Adrenal gland (tissue), 12 donors: Measurements from ENCODE around the gene FAM25A. TPM values are rescaled to one million over a fixed set of nuclear protein-coding genes. Genes with fewer than 3 reads are reported as not detected.
"Not testable (repeated sequence)": the region's sequence is repeated elsewhere in the genome, so short reads cannot be mapped to it uniquely, and the experiment has no call there.

ENCODE experiments used
- DNase-seq, 7 donors: peaks; one replicate each; pipeline ENCODE4 v3.0.0-alpha.2; 2019 to 2020
- H3K27ac ChIP-seq, 5 donors: fragments of 200-600 bp; sonication (generic) in 4 of 5; 1 replicate in 3 of 5; 2 replicates in 2 of 5; pipeline versions ENCODE4 v1.5.1 to v1.8.0; 2016 to 2020; ENCODE audit warnings: mild to moderate bottlenecking in 1 of 5
- H3K27me3 ChIP-seq: fragments of 200-600 bp; 2 replicates; pipeline ENCODE4 v1.8.0; 2021
- H3K36me3 ChIP-seq, 2 donors: fragments of 200-600 bp; replicated peaks in 1 of 2; 1 replicate in 1 of 2; 2 replicates in 1 of 2; pipeline versions ENCODE4 v1.5.1 to v1.8.0; 2018 to 2022
- H3K4me1 ChIP-seq, 2 donors: fragments of 200-600 bp; replicated peaks in 1 of 2; 1 replicate in 1 of 2; 2 replicates in 1 of 2; pipeline versions ENCODE4 v1.5.1 to v1.8.0; 2018 to 2021
- H3K4me3 ChIP-seq, 4 donors: fragments of 200-600 bp; sonication (generic) in 3 of 4; one replicate each; pipeline ENCODE4 v1.5.1; 2016 to 2018
- H3K9me3 ChIP-seq, 3 donors: fragments of 200-600 bp; sonication (generic) in 1 of 3; replicated peaks in 1 of 3; 1 replicate in 2 of 3; 2 replicates in 1 of 3; pipeline versions ENCODE4 v1.5.1 to v1.8.0; 2016 to 2021
- POLR2A ChIP-seq, 2 donors: fragments of 450-650 bp; IDR thresholded peaks; one replicate each; pipeline ENCODE4 v1.6.1; 2017; ENCODE audit warnings: antibody characterized with exemption in 2 of 2, mild to moderate bottlenecking in 2 of 2, moderate library complexity in 1 of 2
- WGBS, 4 donors: extraction: QIAGEN DNeasy Blood & Tissue Kit in 2 of 4; methylation state at CpG; one replicate each; pipeline versions ENCODE4 v1.1.5 to v1.1.7; 2013 to 2017; 5-methylcytosine and 5-hydroxymethylcytosine counted together
- intact Hi-C, 2 donors: fragments of 100-400 bp; cut with DNase I; formaldehyde crosslinking; loops; one replicate each; pipeline versions ENCODE4 v1.14.1 to v1.15.0; 2022 to 2023
- polyA plus RNA-seq, 3 donors: library from polyadenylated mRNA; stranded (reverse); fragments of 200-250 nt in 2 of 3; fragments of 350-450 nt in 1 of 3; fragmentation: Illumina TruSeq in 1 of 3; extraction: RNeasy Lipid Tissue Mini Kit (QIAGEN cat#74804) in 1 of 3; gene quantifications; one replicate each; pipeline ENCODE4 v1.2.3, GENCODE V29; 2013 to 2014
- total RNA-seq, 9 donors: library from RNA; depleted of rRNA in 4 of 9; stranded (reverse); fragments of >200 nt in 4 of 9; fragments of 120-200 nt in 1 of 9; fragmentation: NEBNext Ultra II Directional in 1 of 9; extraction: Animal tissue kit (Norgen Biotek cat#: 25700) in 1 of 9; gene quantifications; one replicate each; pipeline versions ENCODE4 v1.1.0 to v1.2.4, GENCODE V29; 2013 to 2023
- donor health status: healthy with polysubstance abuse.
- donor health status: Bipolar disorder and iron deficiency.
- donor health status: DM: yes; HTN: yes; CAD: no.
- donor health status: DM: no; HTN: no; CAD: no.
- donor health status: DM: no; HTN: no; CAD: no.
- donor health status: DM: yes; HTN: yes; CAD: no.

The FAM25A gene
- total and polyA plus RNA-seq, 12 donors: 1.2 to 36.6 (median 4.9) TPM; not detected in 6

DNA sequence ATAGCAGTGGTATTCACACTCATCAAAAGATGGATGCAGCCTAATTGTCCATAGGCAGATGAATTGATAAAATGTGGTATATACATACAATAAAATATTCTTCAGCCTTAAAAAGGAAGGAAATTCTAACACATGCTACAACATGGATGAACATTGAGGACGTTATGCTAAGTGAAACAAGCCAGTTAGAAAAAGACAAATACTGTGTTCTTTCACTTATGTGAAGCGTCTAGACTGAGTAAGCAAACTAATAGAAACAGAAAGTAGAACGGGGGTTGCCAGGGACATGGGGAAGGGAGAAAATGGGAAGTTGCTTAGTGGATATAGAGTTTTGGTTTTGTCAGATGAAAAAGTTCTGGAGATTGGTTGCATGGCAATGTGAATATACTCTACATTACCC is 6.6 kb upstream of the FAM25A start:
- H3K27me3 ChIP-seq, H3K36me3 ChIP-seq, intact Hi-C loops, H3K4me3 ChIP-seq, H3K4me1 ChIP-seq, H3K27ac ChIP-seq, DNase-seq, H3K9me3 ChIP-seq: not testable (repeated sequence)
- 16 to 55% (median 48%) methylated on average over 3 of the region's 3 CpGs for WGBS, 4 donors

DNA sequence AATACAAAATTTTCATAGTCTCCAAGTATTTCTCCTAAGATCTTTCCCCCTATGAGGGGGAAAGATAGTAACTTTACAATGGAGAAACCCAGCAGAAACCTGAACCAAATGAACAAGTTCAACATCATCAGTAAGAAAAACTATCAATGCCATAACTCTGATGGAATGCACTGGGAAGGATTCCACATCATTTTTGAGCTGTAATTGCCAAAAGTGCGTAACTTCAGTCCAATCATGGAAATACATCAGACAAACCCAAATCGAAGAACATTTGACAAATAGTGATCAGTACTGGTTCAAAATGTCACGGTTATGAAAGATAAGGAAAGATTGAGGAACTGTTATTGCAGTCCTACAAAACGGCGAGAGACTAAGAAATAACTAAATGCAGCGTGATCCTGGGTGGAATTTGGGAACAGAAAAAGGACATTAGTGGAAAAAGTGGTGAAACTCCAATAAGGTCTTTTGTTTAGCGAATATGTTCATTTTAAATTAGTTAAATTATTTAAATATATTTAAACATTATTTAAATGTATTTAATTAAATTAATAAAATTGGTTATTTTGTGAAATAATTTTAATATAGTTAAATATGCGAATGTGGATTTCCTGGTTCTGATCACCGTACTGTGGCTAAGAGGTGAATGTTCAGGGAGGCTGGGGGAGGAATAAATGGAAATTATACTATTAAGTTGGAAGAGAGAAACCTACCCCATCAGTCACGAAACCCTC is 4.9 kb upstream of the FAM25A start:
- H3K9me3 ChIP-seq, H3K4me1 ChIP-seq, DNase-seq, H3K36me3 ChIP-seq, H3K4me3 ChIP-seq, H3K27me3 ChIP-seq, intact Hi-C loops, H3K27ac ChIP-seq: not testable (repeated sequence)
- WGBS, 4 donors: 60 to 73% (median 66%) methylated on average over 9 to 10 of the region's 10 CpGs

DNA sequence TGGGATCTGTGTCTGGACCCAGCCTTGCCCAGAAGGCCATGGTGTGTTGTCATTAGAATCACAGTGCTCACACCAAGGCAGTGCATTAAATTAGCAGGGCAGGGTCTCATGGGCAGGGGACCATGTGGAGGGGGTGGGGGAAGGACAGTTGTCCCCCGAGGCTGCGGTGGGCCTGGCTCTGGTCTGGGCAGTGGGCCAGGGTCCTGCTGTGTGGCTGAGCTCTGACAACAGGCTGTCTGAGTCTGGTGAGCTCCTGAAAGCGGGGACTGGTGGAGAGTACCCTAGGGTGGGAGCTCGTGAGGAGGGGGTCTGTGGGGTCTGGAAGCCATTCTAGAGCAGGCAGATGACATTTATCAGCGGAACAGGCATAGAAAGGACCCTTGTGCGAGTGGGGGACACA is 2.0 kb upstream of the FAM25A start:
- intact Hi-C loops, H3K4me1 ChIP-seq, H3K27me3 ChIP-seq, H3K4me3 ChIP-seq, H3K36me3 ChIP-seq, H3K9me3 ChIP-seq: not testable (repeated sequence)
- peak overlapping the region in 3 of 5 donors; percentile 57 to 76 (median 70) for H3K27ac ChIP-seq
- DNase-seq: peak in 1 of 7 donors; percentile 35
- 73 to 83% (median 75%) methylated on average over 6 of the region's 6 CpGs for WGBS, 4 donors

DNA sequence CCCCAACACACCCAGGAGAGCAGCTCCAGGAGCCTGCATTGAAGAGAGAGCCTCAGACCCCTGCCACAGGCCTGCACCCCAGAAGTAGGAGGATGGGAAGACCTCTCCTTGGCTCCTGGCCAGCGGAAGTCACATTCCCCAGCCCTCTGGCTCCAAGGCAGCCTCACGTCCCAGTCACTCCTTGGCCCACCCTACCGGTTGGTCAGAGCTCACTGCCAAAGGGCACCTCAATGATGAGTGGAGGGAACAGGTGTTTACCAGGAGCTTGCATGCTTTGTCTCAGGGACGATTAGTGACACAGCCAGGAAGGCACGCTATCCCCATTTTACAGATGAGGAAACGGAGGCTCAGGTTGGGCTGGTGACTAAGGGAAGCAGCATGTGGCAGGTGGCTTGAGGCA is 1.0 kb upstream of the FAM25A start:
- H3K4me1 ChIP-seq, H3K9me3 ChIP-seq, H3K4me3 ChIP-seq, intact Hi-C loops, DNase-seq, H3K36me3 ChIP-seq, H3K27me3 ChIP-seq, H3K27ac ChIP-seq: not testable (repeated sequence)
- 82 to 87% methylated on average over 6 of the region's 6 CpGs; no CpG with 5 or more reads in 2 of the 4 donors for WGBS, 4 donors

DNA sequence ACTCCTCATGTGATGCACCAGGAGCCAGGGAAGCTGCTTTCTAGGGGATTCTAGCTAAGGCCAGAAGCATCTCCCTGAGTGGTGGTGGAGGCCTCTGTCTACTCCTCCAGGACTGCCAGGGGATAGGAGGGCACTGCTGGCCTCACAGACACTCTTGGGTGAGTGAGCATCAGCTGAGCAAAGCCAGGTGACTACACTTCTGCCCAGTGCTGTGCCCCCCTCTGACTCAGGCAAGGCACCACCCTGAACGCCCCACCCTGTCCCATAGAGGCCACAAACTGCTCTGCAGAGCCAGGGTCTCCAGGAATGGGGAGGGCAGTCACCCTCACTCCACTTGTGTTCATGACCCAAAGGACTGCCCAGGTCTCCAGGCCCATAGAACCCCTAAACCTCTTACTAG is 590 bp upstream of the FAM25A start:
- H3K27me3 ChIP-seq, H3K4me1 ChIP-seq, intact Hi-C loops, DNase-seq, H3K9me3 ChIP-seq, H3K4me3 ChIP-seq, H3K36me3 ChIP-seq, H3K27ac ChIP-seq: not testable (repeated sequence)
- WGBS, 4 donors: 88 to 100% methylated on average over 1 of the region's 1 CpG; no CpG with 5 or more reads in 2 of the 4 donors

DNA sequence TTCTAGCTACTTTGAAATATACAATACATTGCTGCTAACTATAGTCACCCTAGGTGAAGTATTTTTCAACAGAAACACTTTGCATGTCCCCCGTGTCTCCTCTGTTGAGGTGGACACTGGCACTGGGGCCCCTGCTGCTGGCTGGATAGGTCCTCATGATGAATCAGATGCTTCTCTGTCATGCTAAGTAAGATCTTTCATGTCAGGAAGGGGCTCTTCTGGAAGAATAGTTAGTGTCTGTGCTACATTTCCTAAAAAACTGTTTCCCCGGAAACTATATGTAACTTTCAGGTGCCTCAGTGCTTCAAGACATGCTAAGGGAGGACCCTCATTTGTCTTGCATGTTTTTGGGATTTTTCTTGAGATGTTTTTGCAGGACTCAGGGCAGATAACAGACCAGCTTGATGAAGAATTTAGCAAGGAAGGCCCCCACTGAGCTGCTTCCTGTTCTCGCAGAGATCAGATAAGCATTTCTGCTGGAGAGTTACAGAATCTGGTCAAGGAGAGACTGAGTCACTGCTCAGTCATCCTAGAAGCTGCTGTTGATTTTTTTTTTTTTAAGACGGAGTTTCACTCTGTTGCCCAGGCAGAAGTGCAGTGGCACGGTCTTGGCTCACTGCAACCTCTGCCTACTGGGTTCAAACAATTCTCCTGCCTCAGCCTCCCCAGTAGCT is 5.3 kb downstream of the FAM25A start:
- peak overlapping the region in 4 of 5 donors; percentile 62 to 86 (median 80) for H3K27ac ChIP-seq
- DNase-seq: peak in 5 of 7 donors; percentile 28 to 62 (median 56)
- H3K27me3 ChIP-seq, H3K4me3 ChIP-seq, H3K4me1 ChIP-seq, H3K9me3 ChIP-seq, H3K36me3 ChIP-seq, intact Hi-C loops: not testable (repeated sequence)
- peak in 1 of 2 donors; percentile 10 for TF ChIP-seq POLR2A (IDR thresholded peaks at IDR 0.05)
- WGBS, 4 donors: 15 to 36% (median 27%) methylated on average over 5 of the region's 5 CpGs

DNA sequence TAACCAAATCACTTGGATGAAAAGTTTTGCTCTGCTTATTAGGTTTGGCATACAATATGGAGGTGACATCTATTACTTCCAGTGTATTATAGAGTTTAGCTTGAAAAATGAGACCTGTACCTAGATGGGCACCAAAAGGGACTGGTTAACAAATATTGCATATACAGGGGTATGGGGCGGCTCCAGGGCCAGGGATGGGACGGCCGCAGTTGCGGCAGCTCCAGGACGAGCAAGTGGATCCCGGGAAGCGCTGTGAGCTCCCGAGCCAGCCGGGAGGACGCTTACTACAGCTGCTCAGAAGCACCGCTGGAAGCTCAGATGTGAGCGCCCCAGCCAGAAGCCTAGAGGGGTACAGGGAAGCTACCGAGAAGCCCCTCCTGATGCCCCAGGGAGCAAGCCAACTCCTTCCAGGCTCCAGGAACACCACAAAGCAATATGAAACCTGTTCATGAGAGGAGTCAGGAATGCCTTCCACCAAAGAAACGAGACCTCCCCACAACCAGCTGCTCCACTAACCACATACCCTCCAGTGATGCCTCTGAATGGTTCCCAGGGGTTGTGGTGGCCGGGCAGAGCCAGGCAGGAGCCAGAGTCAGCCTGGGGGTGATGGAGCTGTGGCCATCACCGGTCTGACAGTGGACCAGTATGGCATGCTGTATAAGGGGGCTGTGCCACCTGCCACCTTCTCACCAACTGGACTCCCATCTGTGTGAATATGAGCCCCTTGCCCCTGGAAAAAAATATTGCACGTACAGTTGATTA is 6.8 kb downstream of the FAM25A start:
- H3K27me3 ChIP-seq, intact Hi-C loops, H3K36me3 ChIP-seq, DNase-seq, H3K9me3 ChIP-seq, H3K27ac ChIP-seq, H3K4me1 ChIP-seq, H3K4me3 ChIP-seq: not testable (repeated sequence)
- 93 to 98% (median 94%) methylated on average over 7 to 17 of the region's 17 CpGs for WGBS, 4 donors

DNA sequence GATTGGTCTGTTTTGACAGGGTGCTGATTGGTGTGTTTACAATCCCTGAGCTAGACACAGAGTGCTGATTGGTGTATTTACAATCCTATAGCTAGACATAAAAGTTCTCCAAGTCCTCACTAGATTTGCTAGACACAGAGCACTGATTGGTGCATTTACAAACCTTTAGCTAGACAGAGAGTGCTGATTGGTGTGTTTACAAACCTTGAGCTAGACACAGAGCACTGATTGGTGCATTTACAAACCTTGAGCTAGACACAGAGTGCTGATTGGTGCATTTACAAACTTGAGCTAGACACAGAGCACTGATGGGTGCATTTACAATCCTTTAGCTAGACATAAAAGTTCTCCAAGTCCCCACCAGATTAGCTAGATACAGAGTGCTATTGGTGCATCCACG is 10.3 kb downstream of the FAM25A start:
- H3K27me3 ChIP-seq, DNase-seq, H3K9me3 ChIP-seq, H3K4me3 ChIP-seq, H3K36me3 ChIP-seq, intact Hi-C loops, H3K4me1 ChIP-seq, H3K27ac ChIP-seq: not testable (repeated sequence)
- 88 to 96% (median 91%) methylated on average over 1 of the region's 1 CpG for WGBS, 4 donors
